Thoracic aorta (tissue), 2 donors: ENCODE data around the gene PRRG4. TPM values are rescaled to one million over a fixed set of nuclear protein-coding genes. Genes with fewer than 3 reads are reported as not detected.
"Not testable (repeated sequence)": the region's sequence is repeated elsewhere in the genome, so short reads cannot be mapped to it uniquely, and the experiment has no call there.

ENCODE experiments used
- ATAC-seq: fragments of 150-250 bp; one replicate; pipeline ENCODE4 v1.8.0; 2017; ENCODE audit warnings: low read depth; ENCODE audit not compliant: insufficient number of reproducible peaks, low FRiP score
- DNase-seq: peaks from one replicate; pipeline ENCODE4 v3.0.0-alpha.2; 2020; ENCODE audit warnings: low spot score
- H3K27ac ChIP-seq, 2 donors: fragments of 200-600 bp; sonication (generic); 1 replicate in 1 of 2; 2 replicates in 1 of 2; pipeline ENCODE4 v1.5.1; 2016; ENCODE audit warnings: mild to moderate bottlenecking in 2 of 2, moderate library complexity in 2 of 2
- H3K27me3 ChIP-seq: fragments of 200-600 bp; sonication (generic); replicated peaks from 2 replicates; pipeline ENCODE4 v1.6.0; 2016; ENCODE audit warnings: mild to moderate bottlenecking; ENCODE audit not compliant: insufficient read depth
- H3K36me3 ChIP-seq: fragments of 200-600 bp; sonication (generic); one replicate; pipeline ENCODE4 v1.5.1; 2016
- H3K4me1 ChIP-seq, 2 donors: fragments of 200-600 bp; sonication (generic); 1 replicate in 1 of 2; 2 replicates in 1 of 2; pipeline versions ENCODE4 v1.5.1 to v1.6.0; 2016; ENCODE audit warnings: low read depth in 2 of 2, mild to moderate bottlenecking in 1 of 2; ENCODE audit not compliant: control insufficient read depth in 1 of 2
- H3K4me3 ChIP-seq: fragments of 200-600 bp; sonication (generic); 2 replicates; pipeline ENCODE4 v1.5.1; 2016; ENCODE audit warnings: mild to moderate bottlenecking
- H3K9me3 ChIP-seq: fragments of 200-600 bp; sonication (generic); 2 replicates; pipeline ENCODE4 v1.5.1; 2016
- total RNA-seq, 2 donors: library from RNA; depleted of rRNA; stranded (reverse); fragments of >200 nt; gene quantifications; one replicate each; pipeline versions ENCODE4 v1.1.0 to v1.2.3, GENCODE V29; 2016
- TF ChIP-seq, protein P1 (sequence below): fragments of 200-600 bp; sonication (generic); IDR thresholded peaks from one replicate; pipeline ENCODE4 v1.5.1; 2019; ENCODE audit warnings: antibody characterized with exemption

PRRG4 gene
- total RNA-seq, 2 donors from 2014 or later = 2.3 to 5.1 TPM

DNA sequence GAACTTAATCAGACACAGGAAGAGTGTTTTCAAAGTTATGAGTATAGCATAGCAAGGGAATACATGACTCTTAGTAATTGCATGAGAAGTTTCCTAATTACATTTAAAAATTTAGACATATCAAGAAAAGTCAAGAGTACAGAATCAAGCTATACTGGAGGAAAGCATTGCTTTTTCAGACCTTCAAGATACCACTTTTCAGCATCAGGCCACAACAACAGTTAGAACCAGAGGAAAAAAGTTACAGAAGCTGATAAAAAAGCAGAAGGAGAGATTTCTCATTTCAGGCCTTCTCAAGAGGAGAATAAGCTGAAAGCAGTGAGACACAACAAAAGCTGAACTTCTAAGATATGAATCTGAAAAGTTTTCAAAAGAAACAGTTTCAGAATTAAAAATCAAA lies 34.8 kb downstream of the PRRG4 start:
- Histone ChIP-seq H3K36me3 (no peaks in the 10 kb centered on the region), H3K4me3 (no peak overlapping the region), H3K27me3 (no peaks in the 10 kb centered on the region), H3K9me3 (no peaks in the 10 kb centered on the region), H3K27ac (no peak overlapping the region), H3K4me1 (no peaks in the 10 kb centered on the region)
- ATAC-seq (no peak), DNase-seq (no peak)
- TF ChIP-seq, protein P1, sequence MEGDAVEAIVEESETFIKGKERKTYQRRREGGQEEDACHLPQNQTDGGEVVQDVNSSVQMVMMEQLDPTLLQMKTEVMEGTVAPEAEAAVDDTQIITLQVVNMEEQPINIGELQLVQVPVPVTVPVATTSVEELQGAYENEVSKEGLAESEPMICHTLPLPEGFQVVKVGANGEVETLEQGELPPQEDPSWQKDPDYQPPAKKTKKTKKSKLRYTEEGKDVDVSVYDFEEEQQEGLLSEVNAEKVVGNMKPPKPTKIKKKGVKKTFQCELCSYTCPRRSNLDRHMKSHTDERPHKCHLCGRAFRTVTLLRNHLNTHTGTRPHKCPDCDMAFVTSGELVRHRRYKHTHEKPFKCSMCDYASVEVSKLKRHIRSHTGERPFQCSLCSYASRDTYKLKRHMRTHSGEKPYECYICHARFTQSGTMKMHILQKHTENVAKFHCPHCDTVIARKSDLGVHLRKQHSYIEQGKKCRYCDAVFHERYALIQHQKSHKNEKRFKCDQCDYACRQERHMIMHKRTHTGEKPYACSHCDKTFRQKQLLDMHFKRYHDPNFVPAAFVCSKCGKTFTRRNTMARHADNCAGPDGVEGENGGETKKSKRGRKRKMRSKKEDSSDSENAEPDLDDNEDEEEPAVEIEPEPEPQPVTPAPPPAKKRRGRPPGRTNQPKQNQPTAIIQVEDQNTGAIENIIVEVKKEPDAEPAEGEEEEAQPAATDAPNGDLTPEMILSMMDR = no peak

DNA sequence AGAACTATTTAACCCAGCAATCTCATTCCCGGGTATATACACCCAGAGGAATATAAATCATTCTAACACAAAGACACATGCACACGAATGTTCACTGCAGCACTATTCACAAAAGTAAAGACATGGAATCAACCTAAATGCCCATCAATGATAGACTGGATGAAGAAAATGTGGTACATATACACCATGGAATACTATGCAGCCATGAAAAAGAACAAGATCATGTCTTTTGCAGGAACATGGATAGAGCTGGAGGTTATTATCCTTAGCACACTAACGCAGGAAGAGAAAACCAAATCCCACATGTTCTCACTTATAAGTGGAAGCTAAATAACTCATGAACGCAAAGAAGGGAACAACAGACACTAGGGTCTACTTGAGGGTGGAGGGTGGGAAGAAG lies 39.0 kb downstream of the PRRG4 start:
- not testable (repeated sequence) for H3K36me3 ChIP-seq, DNase-seq, H3K4me3 ChIP-seq, H3K4me1 ChIP-seq, ATAC-seq, H3K27ac ChIP-seq, H3K27me3 ChIP-seq, H3K9me3 ChIP-seq

DNA sequence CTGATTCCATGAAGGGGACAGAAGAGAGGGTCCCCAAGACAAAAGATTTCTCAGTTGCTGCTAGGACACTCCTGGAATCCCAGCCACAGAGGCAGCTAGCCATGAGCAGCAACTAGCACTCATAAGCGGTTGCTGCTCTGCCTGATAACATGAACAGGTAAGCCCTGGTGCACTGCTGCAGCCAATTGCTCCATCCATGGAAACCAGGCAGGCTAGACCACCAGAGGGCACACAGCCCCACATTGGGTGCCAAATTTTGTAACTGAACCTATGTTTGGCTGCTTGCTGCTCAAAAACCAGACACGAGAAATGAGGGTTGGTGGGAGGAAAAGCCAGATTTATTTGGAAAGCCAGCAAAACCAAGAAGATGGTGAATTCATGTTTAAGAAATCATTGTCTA lies 40.9 kb downstream of the PRRG4 start:
- no peak overlapping the region for H3K27ac ChIP-seq
- no peak overlapping the region for H3K4me3 ChIP-seq
- TF ChIP-seq, protein P1 = no peak
- H3K27me3 ChIP-seq = no peaks in the 10 kb centered on the region
- H3K9me3 ChIP-seq = no peaks in the 10 kb centered on the region
- ATAC-seq (no peak), DNase-seq (no peak)
- H3K36me3 ChIP-seq = no peaks in the 10 kb centered on the region
- H3K4me1 ChIP-seq = no peaks in the 10 kb centered on the region

DNA sequence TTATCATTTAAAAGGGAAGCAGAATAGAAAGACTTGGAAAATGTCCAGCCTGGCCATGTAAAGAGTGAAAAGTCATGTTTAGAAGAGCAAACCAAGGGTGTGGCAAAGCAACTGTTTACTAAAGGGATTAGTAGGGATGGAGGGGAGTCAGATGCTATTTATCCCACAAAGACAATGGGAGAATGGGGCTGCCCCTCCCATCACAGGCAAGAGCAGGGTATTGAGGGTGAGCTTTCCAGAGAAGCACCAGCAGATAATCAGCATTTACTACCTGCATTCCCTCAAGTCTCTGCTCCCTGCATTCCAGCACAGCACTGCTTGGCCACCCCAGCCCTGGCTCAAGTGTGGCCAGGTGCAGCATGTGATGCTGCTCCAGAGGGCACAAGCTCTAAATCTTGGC lies 44.4 kb downstream of the PRRG4 start:
- ATAC-seq (no peak), DNase-seq (no peak)
- Histone ChIP-seq H3K36me3 (no peaks in the 10 kb centered on the region), H3K27ac (no peak overlapping the region), H3K27me3 (no peaks in the 10 kb centered on the region), H3K9me3 (no peaks in the 10 kb centered on the region), H3K4me3 (no peak overlapping the region), H3K4me1 (no peaks in the 10 kb centered on the region)
- TF ChIP-seq, protein P1 = no peak

DNA sequence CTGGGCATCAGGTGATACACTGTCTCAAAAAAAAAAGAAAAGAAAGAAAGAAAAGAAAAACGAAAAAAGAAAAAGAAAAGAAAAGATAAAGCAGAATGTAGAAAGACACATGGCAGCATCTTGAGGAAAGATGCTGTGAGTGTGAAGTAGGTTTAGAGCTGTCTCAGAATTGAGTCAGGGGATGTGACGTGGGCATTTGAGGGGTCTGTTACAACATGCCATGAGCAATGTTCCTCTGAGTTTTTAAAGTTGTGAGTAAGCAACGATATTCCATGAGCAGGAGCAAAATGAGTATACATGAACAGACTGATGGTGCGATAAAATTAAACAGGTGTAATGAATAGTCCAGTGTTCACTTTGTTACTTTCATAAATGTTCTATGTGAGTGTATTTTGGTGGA lies 51.6 kb downstream of the PRRG4 start:
- Histone ChIP-seq H3K27ac (no peak overlapping the region), H3K36me3 (no peaks in the 10 kb centered on the region), H3K4me3 (no peak overlapping the region), H3K9me3 (no peaks in the 10 kb centered on the region), H3K4me1 (no peaks in the 10 kb centered on the region), H3K27me3 (no peaks in the 10 kb centered on the region)
- TF ChIP-seq, protein P1 = no peak
- DNase-seq (no peak), ATAC-seq (no peak)

DNA sequence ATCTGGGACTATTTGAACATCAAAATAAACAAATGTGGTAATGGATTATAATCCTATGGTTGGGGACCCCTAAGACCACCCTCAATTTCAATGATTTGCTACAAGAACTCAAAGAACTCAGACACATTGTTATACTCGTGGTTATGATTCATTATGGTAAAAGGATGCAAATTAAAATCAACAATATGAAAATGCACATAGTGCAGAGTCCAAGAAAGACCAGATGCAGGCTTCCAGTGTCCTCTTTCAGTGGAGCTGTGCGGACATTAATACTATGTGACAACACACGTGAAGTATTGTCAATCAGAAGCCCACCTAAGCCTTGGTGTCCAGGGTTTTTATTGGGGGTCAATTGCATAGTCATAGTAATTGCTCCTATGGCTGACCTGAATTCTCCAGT lies 53.7 kb downstream of the PRRG4 start:
- Histone ChIP-seq H3K4me1 (no peaks in the 10 kb centered on the region), H3K36me3 (no peaks in the 10 kb centered on the region), H3K9me3 (no peaks in the 10 kb centered on the region), H3K27me3 (no peaks in the 10 kb centered on the region), H3K27ac (no peak overlapping the region), H3K4me3 (no peak overlapping the region)
- no peak for ATAC-seq
- TF ChIP-seq, protein P1 = no peak
- no peak for DNase-seq
